Measurements from ENCODE around the gene TAF1D. TPM values are rescaled to one million over a fixed set of nuclear protein-coding genes. Genes with fewer than 3 reads are reported as not detected.

Gene TAF1D
- total RNA-seq, 1 donor from 2014 or later: 174 TPM

DNA sequence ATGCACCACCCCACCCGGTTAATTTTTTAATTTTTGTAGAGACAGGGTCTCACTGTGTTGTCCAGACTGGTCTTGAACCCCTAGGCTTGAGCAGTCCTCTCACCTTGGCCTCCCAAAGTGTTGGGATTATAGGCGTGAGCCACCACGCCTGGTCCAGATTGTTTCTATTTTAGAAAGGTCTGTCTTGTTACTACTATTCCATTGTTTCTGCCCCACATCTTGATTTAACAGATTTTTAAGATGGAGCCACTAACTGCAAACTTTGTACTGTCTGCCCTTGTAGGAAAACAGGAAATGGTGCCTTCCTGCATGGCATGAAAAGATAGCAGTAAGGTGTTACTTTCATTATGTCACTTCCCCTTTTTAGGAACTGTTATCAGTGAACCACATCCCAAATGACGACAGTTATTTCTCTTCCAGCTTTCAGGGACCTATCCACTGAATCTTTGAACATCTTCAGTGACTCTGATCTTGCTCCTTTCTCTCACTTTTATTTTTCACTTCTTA lies 23.2 kb downstream of the TAF1D start:
- DNase-seq: peak; percentile 73

DNA sequence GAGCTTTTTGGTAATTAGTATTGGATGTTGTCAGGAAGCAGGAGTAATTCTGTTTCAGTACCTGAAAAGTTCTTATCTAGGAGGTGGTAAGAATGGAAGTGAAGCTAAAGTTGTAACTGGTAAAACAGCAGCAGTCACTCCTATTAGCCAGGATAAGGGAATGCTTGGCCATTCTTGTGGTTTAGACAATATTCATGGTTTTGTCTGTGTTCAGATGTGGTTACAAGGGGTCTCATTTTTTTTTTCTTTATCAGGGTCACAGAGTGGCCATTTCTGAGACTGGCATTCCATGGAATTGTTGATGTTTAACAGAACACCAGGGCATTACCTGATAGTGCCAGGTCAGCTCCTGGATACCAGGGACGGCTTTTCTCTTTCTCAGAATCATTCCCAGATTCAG lies 23.8 kb downstream of the TAF1D start:
- no peak for DNase-seq

GRCh38 chr11:93715797-93716396 lies 25.4 kb downstream of the TAF1D start:
- DNase-seq: no peak

DNA sequence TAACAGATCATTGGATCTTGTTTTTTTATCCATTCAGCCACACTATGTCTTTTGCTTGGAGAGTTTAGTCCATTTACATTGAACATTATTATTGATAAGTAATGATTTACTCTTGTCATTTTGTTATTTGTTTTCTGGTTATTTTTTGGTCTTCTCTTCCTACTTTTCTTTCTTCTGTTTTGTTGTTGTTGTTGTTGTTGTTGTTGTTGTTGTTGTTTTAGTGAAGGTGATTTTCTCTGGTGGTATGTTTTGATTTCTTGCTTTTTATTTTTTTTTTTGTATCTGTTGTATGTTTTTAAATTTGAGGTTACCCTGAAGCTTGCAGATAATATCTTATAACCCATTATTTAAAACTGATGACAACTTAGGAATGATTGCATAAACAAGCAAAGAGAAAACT lies 28.6 kb downstream of the TAF1D start:
- no peak for DNase-seq

DNA sequence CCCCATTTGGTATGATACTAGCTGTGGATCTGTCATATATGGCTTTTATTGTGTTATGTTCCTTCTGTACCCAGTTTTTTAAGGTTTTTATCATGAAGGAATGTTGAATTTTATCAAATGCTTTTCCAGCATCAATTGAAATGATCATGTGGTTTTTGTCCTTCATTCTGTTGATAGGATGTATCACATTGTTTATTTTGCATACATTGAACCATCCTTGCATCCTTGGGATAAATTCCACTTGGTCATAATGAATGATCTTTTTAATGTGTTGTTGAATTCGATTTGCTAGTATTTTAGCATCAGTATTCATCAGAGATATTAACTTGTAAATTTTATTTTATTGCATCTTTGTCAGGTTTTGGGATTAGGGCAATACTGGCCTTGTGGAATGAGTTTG lies 31.1 kb downstream of the TAF1D start:
- no peak for DNase-seq

- DNase-seq: no peak
These were observed 37.1 kb downstream of the TAF1D start for GRCh38 chr11:93704237-93704636.

- DNase-seq: no peak
These were observed 40.5 kb downstream of the TAF1D start for GRCh38 chr11:93700830-93701229.

GRCh38 chr11:93697611-93698010 lies 43.7 kb downstream of the TAF1D start:
- no peak for DNase-seq

DNA sequence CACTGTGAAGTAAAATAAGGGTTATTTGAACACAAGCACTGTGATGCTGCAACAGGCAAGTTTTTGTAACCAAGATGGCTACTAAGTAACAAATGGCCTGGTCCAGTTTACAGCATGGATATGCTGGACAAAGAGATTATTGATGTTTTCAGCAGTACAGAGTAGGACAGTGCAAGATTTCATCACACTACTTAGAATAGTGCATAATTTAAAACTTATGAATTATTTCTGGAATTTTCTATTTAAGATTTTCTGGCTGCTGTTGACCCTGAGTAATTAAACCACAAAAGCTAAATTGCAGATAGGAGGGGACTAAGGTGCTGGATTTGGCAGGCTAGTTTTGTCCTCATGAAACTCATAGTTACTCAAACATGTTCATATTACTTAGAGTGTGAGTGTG lies 46.7 kb downstream of the TAF1D start:
- no peak for DNase-seq

DNA sequence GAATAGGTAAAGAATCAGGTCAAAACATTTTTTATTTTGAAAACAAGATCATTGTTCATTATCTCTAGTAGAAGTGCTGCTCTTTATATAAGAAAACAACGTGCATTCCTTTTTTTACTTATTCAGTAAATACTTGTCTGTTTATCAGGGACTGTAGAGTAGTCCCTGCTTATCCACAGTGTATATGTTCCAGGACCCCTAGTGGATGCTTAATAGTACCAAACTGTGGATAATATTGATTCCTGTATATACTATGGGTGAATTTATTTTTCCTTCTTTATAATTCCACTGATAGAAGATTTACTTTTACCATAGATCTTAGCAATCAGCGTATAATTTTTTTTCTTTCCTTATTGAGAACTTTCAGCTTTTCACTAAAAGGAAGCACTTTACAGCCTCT lies 47.2 kb downstream of the TAF1D start:
- DNase-seq: peak; percentile 11

GRCh38 chr11:93689240-93689639 lies 52.1 kb downstream of the TAF1D start:
- no peak for DNase-seq

- no peak for DNase-seq
These were observed 54.5 kb downstream of the TAF1D start for GRCh38 chr11:93686812-93687211.

- no peak for DNase-seq
These were observed 55.1 kb downstream of the TAF1D start for GRCh38 chr11:93686226-93686625.

Other genes with a start within 250 kb of the TAF1D start
- gene SMCO4, start 198.1 kb downstream of the TAF1D start, total RNA-seq: 6.2 and 25.5 TPM in 2 replicates
- gene CEP295, start 79.8 kb downstream of the TAF1D start, total RNA-seq: 28.4 and 30.1 TPM in 2 replicates
- gene C11orf54, start 177 bp upstream of the TAF1D start, total RNA-seq: 29.8 and 34.2 TPM in 2 replicates
- 36.4 and 36.8 TPM in 2 replicates for gene MED17, start 42.8 kb upstream of the TAF1D start, total RNA-seq
- 0.05 TPM in 1 of 2 replicates, not detected in the other for gene VSTM5, start 109.1 kb upstream of the TAF1D start, total RNA-seq